ENCODE results near the gene HES7.

HES7 gene

GRCh38 chr17:8124350-8125153 lies 646 bp upstream of the HES7 start:
- in situ Hi-C loops (cut with HindIII; ENCODE audit: low sequenced_read_pairs): loop anchor here (5.0 kb wide), 1 partner anchor 63 kb away; no protein-coding TSS in a partner anchor

- in situ Hi-C loops (cut with HindIII; ENCODE audit: low sequenced_read_pairs): loop anchor here (5.0 kb wide), 1 partner anchor 64 kb away; no protein-coding TSS in a partner anchor
Measured at GRCh38 chr17:8122924-8123694, 797 bp downstream of the HES7 start.

GRCh38 chr17:8122422-8122923 lies 1.4 kb downstream of the HES7 start:
- in situ Hi-C loops (cut with HindIII; ENCODE audit: low sequenced_read_pairs): loop anchor here (5.0 kb wide), 1 partner anchor 65 kb away; no protein-coding TSS in a partner anchor

- in situ Hi-C loops (cut with HindIII; ENCODE audit: low sequenced_read_pairs): loop anchor here (5.0 kb wide), 1 partner anchor 65 kb away; no protein-coding TSS in a partner anchor
Measured at GRCh38 chr17:8121681-8122421, 2.1 kb downstream of the HES7 start.

GRCh38 chr17:8121407-8121680 lies 2.6 kb downstream of the HES7 start:
- in situ Hi-C loops (cut with HindIII; ENCODE audit: low sequenced_read_pairs): loop anchor here (5.0 kb wide), 1 partner anchor 66 kb away; no protein-coding TSS in a partner anchor

GRCh38 chr17:8120520-8121406 lies 3.1 kb downstream of the HES7 start:
- in situ Hi-C loops (cut with HindIII; ENCODE audit: low sequenced_read_pairs): loop anchor here (5.0 kb wide), 1 partner anchor 67 kb away; no protein-coding TSS in a partner anchor

GRCh38 chr17:8119581-8120519 lies 4.1 kb downstream of the HES7 start:
- in situ Hi-C loops (cut with HindIII; ENCODE audit: low sequenced_read_pairs): loop anchor here (5.0 kb wide), 1 partner anchor 67 kb away; no protein-coding TSS in a partner anchor

- in situ Hi-C loops (cut with HindIII; ENCODE audit: low sequenced_read_pairs): no loop called here
Measured at GRCh38 chr17:8118769-8119580, 4.9 kb downstream of the HES7 start.

- in situ Hi-C loops (cut with HindIII; ENCODE audit: low sequenced_read_pairs): no loop called here
Measured at GRCh38 chr17:8117980-8118768, 5.7 kb downstream of the HES7 start, which contains the start of gene ALOXE3. TSS of gene ALOXE3 (minus strand) at chr17:8118514. CDS start at chr17:8117990, 524 bp downstream.

- in situ Hi-C loops (cut with HindIII; ENCODE audit: low sequenced_read_pairs): no loop called here
Measured at GRCh38 chr17:8117367-8117979, 6.4 kb downstream of the HES7 start.

GRCh38 chr17:8116776-8117175 lies 7.1 kb downstream of the HES7 start:
- in situ Hi-C loops (cut with HindIII; ENCODE audit: low sequenced_read_pairs): no loop called here

GRCh38 chr17:8110907-8111306 lies 13.0 kb downstream of the HES7 start:
- in situ Hi-C loops (cut with HindIII; ENCODE audit: low sequenced_read_pairs): loop anchor here (5.0 kb wide), 3 partner anchors 54 to 191 kb away; no protein-coding TSS in a partner anchor

GRCh38 chr17:8110456-8110804 lies 13.5 kb downstream of the HES7 start:
- in situ Hi-C loops (cut with HindIII; ENCODE audit: low sequenced_read_pairs): loop anchor here (5.0 kb wide), 3 partner anchors 53 to 192 kb away; no protein-coding TSS in a partner anchor

GRCh38 chr17:8109661-8110455 lies 14.0 kb downstream of the HES7 start:
- in situ Hi-C loops (cut with HindIII; ENCODE audit: low sequenced_read_pairs): loop anchor here (5.0 kb wide), 3 partner anchors 53 to 192 kb away; no protein-coding TSS in a partner anchor

- in situ Hi-C loops (cut with HindIII; ENCODE audit: low sequenced_read_pairs): no loop called here
Measured at GRCh38 chr17:8108972-8109660, 14.8 kb downstream of the HES7 start.
